Left forelimb (tissue), 1 donor: ENCODE results near the gene C1QTNF12.

Experiments used
- DNase-seq: peaks from one replicate; pipeline ENCODE4 v3.0.0-alpha.2; 2018; ENCODE audit warnings: low spot score

The C1QTNF12 gene

DNA sequence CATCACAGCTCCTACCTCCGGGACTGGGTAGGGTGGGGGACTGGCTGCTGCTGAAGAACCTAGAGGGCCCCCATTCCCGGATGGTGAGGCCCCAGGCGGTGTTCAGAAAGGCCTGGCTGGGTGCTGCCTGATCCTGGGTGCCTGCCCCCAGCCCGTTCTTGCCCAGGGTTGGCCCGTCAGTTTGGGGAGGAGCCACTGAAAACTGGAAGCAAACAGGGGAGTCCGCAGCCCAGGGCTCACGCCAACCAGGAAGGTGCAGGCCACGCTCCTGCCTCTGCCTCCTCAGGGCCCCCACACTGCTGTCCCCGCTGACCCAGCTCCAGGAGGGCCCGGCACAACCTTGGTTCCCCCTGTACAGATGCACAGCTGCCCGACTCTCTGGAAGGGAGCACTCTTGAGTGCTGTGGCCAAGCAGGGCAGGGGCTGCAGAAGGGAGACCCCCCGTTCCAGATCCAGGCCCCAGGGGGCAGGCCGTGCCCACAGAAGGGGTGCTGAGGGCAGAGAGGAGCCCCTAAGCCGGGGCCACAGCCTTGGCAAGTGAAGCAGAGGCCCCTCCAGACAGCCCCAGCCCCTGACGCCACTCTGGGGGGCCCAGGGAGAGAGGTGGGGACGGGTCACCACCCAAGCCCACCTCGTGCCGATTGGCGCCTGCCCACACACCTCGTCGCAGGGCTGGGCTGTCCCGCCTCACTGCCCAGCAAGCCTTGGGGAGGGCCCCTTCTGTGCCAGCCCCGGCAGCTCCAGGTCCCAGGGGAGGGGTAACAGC is 5.5 kb downstream of the C1QTNF12 start:
- DNase-seq, result no peak

DNA sequence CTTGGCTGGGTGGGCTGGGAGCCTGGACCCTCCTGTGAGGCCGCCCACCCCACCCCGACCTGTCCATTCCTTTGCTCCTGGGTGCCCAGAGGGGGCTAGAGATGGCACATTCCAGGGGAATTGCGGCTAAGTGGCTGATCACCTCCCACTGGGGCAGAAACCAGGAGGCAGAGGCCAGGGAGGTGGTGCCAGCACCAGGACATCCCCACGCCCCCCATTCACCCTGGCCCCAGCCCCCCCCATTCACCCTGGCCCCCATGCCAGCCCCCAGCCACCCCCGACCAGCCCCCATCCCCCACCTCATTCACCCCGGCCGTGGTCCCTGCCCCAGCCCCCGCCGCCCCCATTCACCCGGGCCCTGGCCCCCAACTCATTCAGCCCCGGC is 6.2 kb downstream of the C1QTNF12 start:
- DNase-seq, result no peak

DNA sequence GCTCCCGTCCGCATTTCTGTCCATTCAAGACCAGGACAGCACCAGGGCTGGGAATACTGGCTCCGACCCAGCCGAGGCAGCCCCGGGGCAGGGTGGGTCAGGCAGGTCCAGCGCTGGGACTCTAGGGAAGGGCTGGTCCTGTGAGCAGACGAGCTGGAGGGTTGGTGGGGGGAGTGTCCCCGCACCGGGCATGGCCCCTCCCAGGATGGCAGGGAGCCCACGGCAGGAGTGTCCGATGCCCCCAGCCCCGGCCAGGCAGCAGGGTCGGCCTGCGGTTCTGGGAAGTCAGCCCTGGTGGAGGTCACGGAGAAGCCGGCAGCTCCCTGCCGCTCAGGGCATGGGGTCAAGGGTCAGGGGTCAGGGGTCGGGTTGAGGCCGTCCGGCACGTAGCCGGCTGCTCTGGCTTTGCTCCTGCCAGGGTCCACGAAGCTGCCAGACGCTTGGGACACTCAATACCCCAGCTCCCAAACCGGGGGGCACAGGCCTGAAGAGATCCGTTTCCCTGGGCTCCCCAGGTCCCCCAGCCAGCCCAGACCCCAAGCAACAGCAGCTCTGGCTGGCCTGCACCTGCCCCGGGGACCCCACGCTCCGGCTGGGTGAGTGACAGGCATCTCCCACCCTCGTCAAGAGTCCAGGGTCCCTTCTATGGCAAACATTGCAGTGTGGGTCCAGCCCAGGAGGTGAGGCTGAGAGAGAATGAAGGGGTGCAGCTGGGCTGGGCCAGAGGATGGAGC is 6.7 kb downstream of the C1QTNF12 start:
- DNase-seq, result no peak

DNA sequence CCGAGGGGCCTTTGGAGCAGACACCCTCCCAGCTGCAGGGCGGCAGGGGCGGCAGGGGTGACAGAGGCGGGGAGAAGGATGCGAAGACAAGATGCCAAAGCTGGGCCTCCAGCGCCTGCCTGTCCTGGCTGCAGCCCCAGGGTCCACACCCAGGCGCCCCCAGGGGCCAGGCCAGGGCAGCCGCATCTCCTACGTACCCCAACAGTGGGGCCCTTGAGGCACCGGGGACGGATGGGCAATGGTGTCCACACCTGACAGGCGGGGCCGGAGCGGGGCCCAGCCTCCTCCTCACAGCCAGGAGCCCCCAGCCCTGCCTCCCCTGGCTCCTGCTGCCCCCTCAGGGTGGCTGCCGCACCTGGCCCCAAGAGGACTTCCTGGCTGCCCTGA is 7.3 kb downstream of the C1QTNF12 start:
- no peak for DNase-seq

DNA sequence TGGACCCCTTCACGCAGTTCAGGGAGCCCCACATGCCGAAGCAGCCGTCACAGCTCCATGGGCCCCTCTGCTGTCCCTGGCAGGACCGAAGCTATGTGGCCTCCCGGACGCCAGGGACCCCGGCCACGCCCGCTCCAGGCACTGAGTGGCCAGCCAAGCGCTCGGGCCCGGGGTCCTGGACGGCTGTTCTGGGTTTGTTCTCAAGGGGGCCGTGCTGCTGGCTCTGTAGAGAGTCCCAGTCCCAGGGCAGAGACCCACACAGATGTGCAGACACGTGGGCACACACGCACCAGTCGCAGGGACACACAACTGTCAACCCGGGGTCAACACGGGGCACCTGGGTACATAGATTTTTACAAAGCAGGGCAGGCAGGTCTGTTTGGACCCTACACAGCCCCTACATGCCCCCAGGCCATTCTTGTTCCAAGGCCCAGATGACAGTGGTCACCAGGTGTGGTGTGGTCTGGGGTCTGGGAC is 7.8 kb downstream of the C1QTNF12 start:
- DNase-seq, result no peak

DNA sequence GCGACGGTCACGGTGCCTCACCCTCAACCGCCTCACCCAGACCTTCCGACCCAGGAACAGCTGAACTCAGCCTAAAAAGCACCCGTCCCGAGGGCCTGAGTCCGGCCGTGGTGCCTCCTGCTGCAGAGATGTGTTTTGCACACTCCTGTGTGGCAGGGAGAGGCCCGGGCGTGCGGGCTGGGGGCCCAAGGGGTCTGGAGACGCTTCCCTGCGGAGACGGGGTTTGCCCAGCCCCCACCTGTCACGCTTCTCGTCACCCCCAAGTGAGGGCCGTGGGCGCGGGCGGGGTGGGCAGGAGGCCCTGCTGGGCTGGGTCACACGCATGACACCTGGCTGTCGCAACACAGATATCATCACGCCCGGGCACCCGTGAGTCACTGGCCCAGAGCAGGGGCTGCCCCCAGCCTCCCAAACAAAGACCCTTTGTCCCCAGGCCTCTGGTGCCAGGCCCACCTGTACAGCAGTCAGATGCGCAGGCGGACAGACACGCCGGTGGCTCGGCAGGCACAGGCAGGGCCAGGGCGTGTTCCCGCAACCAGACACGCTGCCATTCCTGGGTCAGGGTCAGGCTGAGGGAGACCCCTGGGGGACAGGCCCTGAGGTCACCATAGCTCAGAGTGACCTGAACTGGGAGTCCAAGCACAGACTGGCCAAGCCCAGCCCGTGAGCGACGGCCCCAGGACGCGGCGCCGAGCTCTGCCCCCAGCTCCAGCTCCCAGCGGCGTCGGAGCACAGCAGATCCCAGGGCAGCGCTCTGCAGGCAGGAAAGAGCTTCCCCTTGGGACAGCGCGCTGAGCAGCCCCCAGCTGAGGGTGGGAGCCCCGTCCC is 8.4 kb downstream of the C1QTNF12 start:
- no peak for DNase-seq

DNA sequence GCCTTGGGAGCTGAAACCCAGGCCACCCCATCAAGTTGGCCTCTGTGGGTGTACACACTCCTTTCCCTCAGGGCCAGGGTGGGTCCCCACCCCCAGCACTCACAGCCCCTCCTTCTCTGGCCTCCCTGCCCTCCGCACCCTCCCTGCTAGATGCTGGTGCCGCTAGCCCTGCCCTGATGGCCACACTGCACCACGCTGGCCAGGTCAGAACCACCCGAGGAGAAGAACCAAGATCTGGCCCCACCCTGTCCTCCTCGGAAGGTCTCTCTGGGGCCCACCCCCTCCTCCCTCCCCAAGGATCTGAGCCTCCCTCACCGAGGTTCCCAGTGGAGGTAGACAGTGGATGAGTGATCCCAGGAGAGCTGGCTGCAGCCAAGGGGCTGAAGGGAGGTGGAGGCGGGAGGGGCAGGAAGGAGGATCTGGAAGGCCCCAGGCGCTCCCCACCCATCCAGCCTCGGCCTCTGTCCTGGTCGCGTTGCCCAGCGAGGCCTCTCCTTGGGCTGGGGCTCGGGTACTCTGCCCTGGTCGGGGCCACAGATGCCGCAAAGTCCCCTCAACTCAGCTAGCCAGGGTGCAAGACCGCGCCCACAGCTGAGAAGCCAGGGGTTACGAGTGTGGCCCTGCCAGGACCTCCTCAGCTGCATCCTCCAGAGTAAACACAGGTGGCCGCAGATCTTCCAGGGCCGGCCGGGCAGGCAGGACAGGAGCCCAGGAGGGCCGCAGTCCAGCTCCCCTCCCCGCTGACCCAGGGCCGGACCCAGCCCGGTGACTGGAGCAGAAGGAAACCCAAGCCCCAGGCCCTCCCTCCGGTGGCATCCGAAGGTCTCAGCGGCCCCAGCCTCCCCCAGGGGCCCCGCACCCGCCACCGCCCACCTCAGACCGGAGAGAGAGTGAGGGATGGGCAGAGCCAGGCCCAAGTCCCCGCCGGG is 9.3 kb downstream of the C1QTNF12 start:
- DNase-seq, result no peak

DNA sequence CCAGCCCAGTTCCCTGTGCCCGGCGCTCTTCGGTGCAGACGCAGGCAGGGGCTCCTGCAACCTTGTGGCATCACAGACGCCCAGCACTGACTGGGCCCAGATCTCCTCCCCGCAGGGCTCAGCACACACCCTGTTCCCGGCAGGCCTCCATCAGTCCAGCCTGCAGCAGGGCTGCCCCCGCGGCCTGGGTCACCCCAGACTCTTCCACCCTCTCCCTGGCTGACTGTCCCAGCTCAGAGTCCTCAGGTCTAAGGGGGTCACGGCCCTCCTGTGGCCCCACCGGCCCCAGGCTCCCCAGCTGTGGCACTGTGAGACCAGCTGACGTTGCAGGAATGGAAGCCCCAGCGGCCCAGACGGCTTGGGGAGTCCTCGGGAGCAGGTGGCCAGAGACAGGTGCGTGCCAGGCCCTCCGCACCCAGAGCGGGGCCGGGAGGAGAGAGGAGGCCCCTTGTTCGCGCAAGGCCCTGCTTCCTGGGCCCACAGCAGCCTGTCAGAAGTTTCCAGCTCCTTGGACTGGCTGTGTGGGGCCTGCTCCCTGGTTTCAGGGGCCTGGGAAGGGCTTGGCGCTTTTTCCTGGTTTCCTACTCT is 10.3 kb downstream of the C1QTNF12 start:
- no peak for DNase-seq

DNA sequence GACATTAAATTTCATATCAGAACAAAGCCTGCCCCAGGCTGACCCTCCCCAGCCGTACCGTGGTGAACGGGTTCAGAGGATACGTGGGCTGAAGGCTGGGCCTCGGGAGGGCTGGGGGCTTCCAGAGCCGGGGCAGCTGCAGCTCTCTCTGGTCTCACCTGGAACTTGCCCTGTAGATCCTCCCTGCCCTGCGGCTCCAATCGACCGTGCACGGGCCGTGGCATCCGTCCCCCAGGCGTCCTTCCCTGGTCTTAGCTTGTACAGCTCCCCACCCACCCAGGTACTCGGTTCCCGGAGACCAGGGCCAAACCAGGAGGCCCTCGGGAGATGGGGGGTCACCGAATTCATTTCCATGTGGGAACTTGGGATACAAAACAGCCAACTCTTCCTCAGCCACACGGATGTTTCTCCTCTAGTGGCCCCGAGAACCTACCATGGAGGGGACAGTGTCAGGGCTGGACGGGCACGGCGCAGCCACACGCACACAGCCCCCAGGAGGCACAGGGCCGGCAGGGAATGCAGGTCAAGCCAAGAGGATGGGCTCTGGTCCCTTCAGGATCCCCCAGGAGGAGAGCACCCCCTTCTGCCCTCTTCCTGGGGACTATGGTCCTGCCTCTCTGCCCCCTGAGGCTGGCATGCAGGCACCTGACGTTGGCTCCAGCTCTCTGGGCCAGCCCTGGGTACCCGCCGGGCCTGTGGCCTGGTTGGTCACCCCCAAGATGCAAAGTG is 11.3 kb downstream of the C1QTNF12 start:
- no peak for DNase-seq

DNA sequence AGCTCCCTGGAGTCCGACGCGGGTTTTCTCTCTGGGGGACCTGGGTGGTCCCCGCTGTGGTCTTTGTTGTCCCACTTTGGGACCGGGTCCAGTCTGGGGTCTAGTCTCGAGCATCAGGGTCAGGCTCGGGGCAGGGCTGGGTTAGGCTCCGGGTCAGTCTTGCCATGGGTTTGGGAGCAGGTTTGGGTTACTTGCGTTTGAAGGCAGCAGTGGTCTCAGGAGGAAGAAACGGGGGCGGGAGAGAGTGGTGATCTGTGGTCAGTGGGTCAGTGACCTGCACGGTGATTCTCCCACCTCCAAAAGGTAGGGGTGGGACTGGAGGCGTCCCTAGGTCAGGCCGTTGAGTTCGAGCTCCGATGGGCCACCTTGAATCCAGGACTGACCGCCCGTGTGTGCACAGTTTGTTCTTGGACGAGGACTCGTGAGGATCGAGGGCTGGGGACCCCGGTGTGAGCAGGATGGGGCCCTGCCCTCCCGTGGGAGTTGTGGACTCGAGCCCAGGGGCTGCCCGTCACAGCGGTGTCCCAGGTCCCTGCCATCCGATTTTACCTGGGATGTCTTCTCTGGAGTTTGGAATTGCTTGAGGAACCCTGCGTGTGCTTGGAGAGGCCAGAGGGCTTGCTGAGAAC is 12.2 kb downstream of the C1QTNF12 start:
- DNase-seq, result no peak

DNA sequence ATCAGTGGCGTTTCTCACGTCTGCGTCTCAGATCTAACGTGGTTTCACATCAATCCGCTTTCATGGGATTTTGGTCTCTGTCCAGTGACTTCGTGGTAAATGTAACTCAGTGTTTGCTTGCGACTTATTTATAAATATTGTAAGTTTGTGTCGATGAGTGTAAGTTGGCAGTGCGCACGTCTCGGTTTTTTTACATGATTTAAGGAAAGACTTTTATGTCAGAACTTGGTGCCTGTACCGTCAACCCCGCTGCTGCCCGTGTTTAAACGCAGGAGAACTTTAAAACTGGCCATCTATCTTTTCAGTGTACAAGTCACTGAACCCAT is 13.0 kb downstream of the C1QTNF12 start:
- DNase-seq, result no peak

DNA sequence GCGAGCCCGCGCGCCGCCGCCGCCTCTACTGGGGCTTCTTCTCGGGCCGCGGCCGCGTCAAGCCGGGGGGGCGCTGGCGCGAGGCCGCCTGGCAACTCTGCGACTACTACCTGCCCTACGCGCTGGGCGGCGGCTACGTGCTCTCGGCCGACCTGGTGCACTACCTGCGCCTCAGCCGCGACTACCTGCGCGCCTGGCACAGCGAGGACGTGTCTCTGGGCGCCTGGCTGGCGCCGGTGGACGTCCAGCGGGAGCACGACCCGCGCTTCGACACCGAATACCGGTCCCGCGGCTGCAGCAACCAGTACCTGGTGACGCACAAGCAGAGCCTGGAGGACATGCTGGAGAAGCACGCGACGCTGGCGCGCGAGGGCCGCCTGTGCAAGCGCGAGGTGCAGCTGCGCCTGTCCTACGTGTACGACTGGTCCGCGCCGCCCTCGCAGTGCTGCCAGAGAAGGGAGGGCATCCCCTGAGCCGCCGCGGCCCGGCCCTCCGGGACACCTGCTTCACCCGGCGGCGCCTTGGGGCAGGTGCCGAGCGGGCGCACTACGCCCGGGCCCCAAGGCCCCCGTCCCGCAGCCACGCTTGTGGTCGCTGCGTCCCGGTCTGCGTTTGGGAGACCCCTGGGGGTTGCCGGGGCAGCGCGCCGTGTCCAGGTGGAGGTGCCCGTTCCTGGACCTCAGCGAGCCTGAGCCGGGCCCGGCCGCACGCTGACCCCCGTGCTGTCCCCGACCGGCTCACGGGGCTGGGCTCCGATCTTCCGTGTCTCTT is 13.5 kb downstream of the C1QTNF12 start:
- DNase-seq, result no peak

DNA sequence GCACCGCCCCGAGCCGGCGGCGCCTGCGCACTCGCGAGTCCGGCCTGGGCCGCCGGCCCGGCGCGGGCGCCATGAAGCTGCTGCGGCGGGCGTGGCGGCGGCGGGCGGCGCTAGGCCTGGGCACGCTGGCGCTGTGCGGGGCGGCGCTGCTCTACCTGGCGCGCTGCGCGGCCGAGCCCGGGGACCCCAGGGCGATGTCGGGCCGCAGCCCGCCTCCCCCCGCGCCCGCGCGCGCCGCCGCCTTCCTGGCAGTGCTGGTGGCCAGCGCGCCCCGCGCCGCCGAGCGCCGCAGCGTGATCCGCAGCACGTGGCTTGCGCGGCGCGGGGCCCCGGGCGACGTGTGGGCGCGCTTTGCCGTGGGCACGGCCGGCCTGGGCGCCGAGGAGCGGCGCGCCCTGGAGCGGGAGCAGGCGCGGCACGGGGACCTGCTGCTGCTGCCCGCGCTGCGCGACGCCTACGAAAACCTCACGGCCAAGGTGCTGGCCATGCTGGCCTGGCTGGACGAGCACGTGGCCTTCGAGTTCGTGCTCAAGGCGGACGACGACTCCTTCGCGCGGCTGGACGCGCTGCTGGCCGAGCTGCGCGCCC is 14.2 kb downstream of the C1QTNF12 start, which contains the start of gene B3GALT6:
TSS of gene B3GALT6 (plus strand) at position 30 of the 588 bp plus-strand sequence. CDS start at position 72, 42 bp downstream.
- no peak for DNase-seq

DNA sequence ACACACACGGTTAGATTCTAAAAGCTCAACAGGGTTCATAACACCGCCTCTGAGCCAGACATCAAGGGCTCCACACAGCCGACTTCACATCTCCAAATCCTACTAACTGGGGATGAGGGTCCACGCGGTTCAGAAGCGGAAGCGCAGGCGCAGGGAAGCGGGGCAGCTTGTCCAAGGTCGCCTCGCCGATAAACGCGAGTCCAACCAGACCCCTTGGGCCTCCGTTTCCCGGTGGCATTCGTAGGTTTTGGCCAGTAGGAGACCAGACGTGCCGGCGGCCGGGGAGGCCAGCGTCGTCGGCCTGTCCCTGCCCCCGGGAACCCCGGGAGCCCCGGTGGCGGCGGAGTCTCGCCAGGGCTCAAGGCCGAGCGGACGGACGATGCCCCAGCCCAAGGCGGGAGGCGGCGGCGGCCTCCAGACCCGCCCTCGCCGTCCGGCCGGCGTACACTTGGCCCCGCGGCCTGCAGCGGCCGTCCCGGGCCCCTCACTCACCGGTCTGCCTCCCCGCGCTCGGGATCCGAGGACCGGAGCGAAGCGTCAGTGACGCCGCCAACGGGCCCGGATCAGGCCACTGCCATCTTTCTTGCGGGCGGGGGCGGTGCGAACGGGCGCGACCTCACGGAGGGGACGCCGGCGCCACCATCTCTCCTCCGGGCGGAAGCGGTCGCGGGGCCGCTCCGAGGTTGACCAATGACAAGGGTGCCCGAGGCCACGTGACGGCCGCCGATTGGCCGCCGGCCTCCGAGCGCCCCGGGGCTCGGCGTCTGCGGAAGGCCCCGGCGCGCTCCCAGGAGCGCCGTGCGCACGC is 14.9 kb downstream of the C1QTNF12 start, which contains the start of gene SDF4:
TSS of gene SDF4 (minus strand) at position 602 of the 808 bp plus-strand sequence. CDS start 3,229 bp downstream, outside the sequence.
- DNase-seq, result peak; percentile 97

DNA sequence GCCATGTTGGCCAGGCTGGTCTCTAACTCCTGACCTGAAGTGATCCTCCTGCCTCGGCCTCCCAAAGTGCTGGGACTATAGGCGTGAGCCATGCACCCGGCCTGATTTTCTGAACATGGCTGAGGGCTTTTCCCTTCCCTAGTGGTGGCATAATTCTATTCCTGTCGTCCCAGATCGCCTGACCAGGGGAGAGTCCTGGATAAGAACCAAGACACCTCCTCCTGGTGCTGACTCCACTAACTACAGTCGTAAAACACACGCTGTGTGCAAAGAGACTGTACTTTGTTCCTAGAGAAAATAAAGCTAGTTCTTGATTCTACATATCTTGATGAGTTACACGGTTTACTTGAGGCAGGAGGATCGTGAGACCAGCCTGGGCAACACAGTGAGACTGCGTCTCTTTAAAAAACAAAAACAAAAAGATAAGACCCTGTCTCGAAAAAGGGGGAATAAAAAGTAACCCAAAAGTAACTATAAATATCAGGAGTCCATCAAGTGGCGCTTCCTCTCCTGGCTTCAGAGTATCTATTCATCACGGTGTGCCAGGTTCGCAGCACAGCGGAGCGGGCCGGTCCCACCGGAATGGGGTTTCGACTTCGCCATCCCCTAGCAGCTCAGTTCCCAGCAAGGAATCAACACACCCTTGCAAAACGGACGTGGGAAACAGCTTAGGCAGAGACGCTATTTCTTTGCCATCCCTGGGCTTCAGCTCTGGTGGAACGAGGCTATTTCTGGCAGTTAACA is 15.7 kb downstream of the C1QTNF12 start:
- DNase-seq, result no peak

DNA sequence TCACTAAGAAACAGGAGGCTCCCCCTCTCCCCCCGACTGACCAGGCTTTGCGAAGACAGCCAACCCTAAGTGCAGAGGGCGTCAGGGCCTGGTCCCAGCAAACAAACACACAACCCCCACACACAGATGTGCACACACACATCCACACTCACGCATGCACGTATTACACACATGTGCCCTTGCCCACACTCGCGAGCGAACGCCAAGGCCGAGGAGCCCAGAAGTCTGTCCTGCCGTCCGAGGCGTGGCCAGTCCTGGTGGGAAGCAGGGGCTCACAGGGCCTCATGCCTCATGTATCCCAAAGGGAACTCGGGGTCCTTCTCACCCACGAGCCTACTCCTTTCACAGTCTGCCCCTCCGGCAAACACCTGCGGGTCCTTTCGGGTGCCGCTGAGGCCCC is 16.8 kb downstream of the C1QTNF12 start:
- DNase-seq, result no peak
